WTC11 (cell line): ENCODE measurements around the gene IGFN1. TPM values are rescaled to one million over a fixed set of nuclear protein-coding genes. Genes with fewer than 3 reads are reported as not detected.

ENCODE experiments used
- ATAC-seq: fragments of 200-7000 bp; cut with Tn5 transposase; 2 replicates; pipeline ENCODE4 v1.10.0; 2021; ENCODE audit warnings: mild to moderate bottlenecking, moderate library complexity
- CTCF ChIA-PET: fragments of 300-600 bp; sonication (Branson Sonifier 250); formaldehyde crosslinking; loops from one replicate; lab custom pipeline; 2021; ENCODE audit warnings: antibody characterized with exemption; lab: Charles Lee
- POLR2A ChIA-PET: fragments of 350-600 bp; sonication (Branson Sonifier 250); formaldehyde crosslinking; loops from one replicate; lab custom pipeline; 2021; ENCODE audit warnings: antibody characterized with exemption; lab: Charles Lee
- DNase-seq: peaks from one replicate; pipeline ENCODE4 v3.0.0; 2021; ENCODE audit warnings: low spot score
- H3K27ac Mint-ChIP-seq: 2 replicates; pipeline ENCODE4 v1.8.0; 2021; ENCODE audit warnings: mixed read lengths
- H3K27me3 Mint-ChIP-seq: 2 replicates; pipeline ENCODE4 v1.8.0; 2021; ENCODE audit warnings: low read depth, mild to moderate bottlenecking, moderate library complexity, mixed read lengths
- H3K36me3 Mint-ChIP-seq: 2 replicates; pipeline ENCODE4 v1.8.0; 2021; ENCODE audit warnings: mixed read lengths
- H3K4me1 Mint-ChIP-seq: 2 replicates; pipeline ENCODE4 v1.8.0; 2022; ENCODE audit warnings: mixed read lengths
- H3K4me3 Mint-ChIP-seq: 2 replicates; pipeline ENCODE4 v1.8.0; 2021; ENCODE audit warnings: mild to moderate bottlenecking, moderate library complexity, mixed read lengths
- H3K9me3 Mint-ChIP-seq: 2 replicates; pipeline ENCODE4 v1.8.0; 2021; ENCODE audit warnings: mixed read lengths
- CREB1 ChIP-seq: sonication (generic); formaldehyde crosslinking; IDR thresholded peaks from 2 replicates; pipeline ENCODE4 v1.8.0; 2023; ENCODE audit warnings: mild to moderate bottlenecking, missing genetic modification reagents
- ESRRA ChIP-seq: sonication (generic); formaldehyde crosslinking; IDR thresholded peaks from 2 replicates; pipeline ENCODE4 v1.8.1; 2022; ENCODE audit warnings: mild to moderate bottlenecking, missing genetic modification reagents, borderline replicate concordance
- MXD4 ChIP-seq: fragments of 250-450 bp; sonication (Bioruptor Pico); IDR thresholded peaks from 2 replicates; pipeline ENCODE4 v1.8.0; 2021; ENCODE audit warnings: mild to moderate bottlenecking, moderate library complexity, borderline replicate concordance
- NFATC4 ChIP-seq: fragments of 250-450 bp; sonication (Bioruptor Pico); IDR thresholded peaks from 2 replicates; pipeline ENCODE4 v1.9.0; 2021; ENCODE audit warnings: mild to moderate bottlenecking
- NR1H2 ChIP-seq: sonication (generic); formaldehyde crosslinking; IDR thresholded peaks from 2 replicates; pipeline ENCODE4 v1.9.0; 2021; ENCODE audit warnings: mild to moderate bottlenecking, moderate library complexity, missing genetic modification reagents
- NR2C2 ChIP-seq: sonication (generic); formaldehyde crosslinking; IDR thresholded peaks from 2 replicates; pipeline ENCODE4 v1.8.0; 2022; ENCODE audit warnings: mild to moderate bottlenecking, missing genetic modification reagents
- SOX15 ChIP-seq: fragments of 250-450 bp; sonication (Bioruptor Pico); IDR thresholded peaks from 2 replicates; pipeline ENCODE4 v1.9.0; 2021; ENCODE audit warnings: mild to moderate bottlenecking
- TEAD4 ChIP-seq: sonication (generic); formaldehyde crosslinking; IDR thresholded peaks from 2 replicates; pipeline ENCODE4 v1.8.0; 2022; ENCODE audit warnings: mild to moderate bottlenecking, missing genetic modification reagents
- ZNF263 ChIP-seq: sonication (generic); formaldehyde crosslinking; IDR thresholded peaks from 2 replicates; pipeline ENCODE4 v1.8.1; 2022; ENCODE audit warnings: low read depth, mild to moderate bottlenecking, moderate library complexity, missing genetic modification reagents
- ZNF416 ChIP-seq: fragments of 250-450 bp; sonication (Bioruptor Pico); IDR thresholded peaks from 2 replicates; pipeline ENCODE4 v1.9.0; 2021; ENCODE audit warnings: mild to moderate bottlenecking, inconsistent platforms
- total RNA-seq: library from RNA; stranded (reverse); gene quantifications from 3 replicates; pipeline ENCODE4 v1.2.3, GENCODE V29; 2021
- TF ChIP-seq, protein P1 (sequence below): sonication (generic); formaldehyde crosslinking; IDR thresholded peaks from 2 replicates; pipeline ENCODE4 v1.8.1; 2023; ENCODE audit warnings: mild to moderate bottlenecking, moderate library complexity, missing genetic modification reagents
- TF ChIP-seq, protein P2 (sequence below): sonication (generic); formaldehyde crosslinking; IDR thresholded peaks from 2 replicates; pipeline ENCODE4 v1.8.0; 2022; ENCODE audit warnings: mild to moderate bottlenecking, missing genetic modification reagents
- TF ChIP-seq, protein P3 (sequence below): fragments of 250-450 bp; sonication (Bioruptor Pico); IDR thresholded peaks from 2 replicates; pipeline ENCODE4 v1.8.0; 2021; ENCODE audit warnings: mild to moderate bottlenecking
- TF ChIP-seq, protein P4 (sequence below): fragments of 250-450 bp; sonication (Bioruptor Pico); IDR thresholded peaks from 2 replicates; pipeline ENCODE4 v1.9.0; 2021; ENCODE audit warnings: moderate library complexity, mild to moderate bottlenecking, inconsistent platforms, borderline replicate concordance
- TF ChIP-seq, protein P5 (sequence below): sonication (generic); formaldehyde crosslinking; IDR thresholded peaks from 2 replicates; pipeline ENCODE4 v1.8.1; 2023; ENCODE audit warnings: mild to moderate bottlenecking, missing genetic modification reagents, borderline replicate concordance
- TF ChIP-seq, protein P6 (sequence below): sonication (generic); formaldehyde crosslinking; IDR thresholded peaks from 2 replicates; pipeline ENCODE4 v1.8.1; 2023; ENCODE audit warnings: mild to moderate bottlenecking, missing genetic modification reagents
- TF ChIP-seq, protein P7 (sequence below): sonication (generic); formaldehyde crosslinking; conservative IDR thresholded peaks from 2 replicates; pipeline ENCODE4 v1.8.1; 2022; ENCODE audit warnings: mild to moderate bottlenecking, missing genetic modification reagents
- TF ChIP-seq, protein P8 (sequence below): sonication (generic); formaldehyde crosslinking; IDR thresholded peaks from 2 replicates; pipeline ENCODE4 v1.8.0; 2023; ENCODE audit warnings: missing genetic modification reagents, mild to moderate bottlenecking, borderline replicate concordance

Gene IGFN1
- total RNA-seq, 1 experiment from 2014 or later, result 0.11 TPM

DNA sequence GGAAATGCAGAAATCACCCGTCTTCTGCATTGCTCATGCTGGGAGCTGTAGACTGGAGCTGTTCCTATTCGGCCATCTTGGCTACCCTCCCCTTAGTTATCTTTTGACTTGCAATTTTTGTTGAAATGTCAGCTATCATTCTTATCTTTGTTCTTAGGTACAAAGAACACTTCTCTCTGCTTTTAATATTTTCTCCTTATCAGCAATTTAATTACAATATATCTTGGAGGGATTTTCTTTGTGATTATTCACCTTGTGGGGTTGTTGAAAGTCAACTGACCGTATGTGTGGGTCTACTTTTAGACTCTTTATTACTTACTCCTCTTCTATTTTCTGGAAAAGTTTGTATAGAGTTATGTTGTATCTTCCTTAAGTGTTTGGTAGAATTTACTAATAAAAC, 49.5 kb downstream of the IGFN1 start:
- DNase-seq (no peak), ATAC-seq (no peak)
- ChIA-PET POLR2A (no interaction called here), CTCF (no interaction called here)
- H3K27ac Mint-ChIP-seq, result no peak overlapping the region
- peaks cover 19% of the 10 kb centered on the region for H3K9me3 Mint-ChIP-seq
- H3K36me3 Mint-ChIP-seq, result peaks cover 13% of the 10 kb centered on the region
- H3K4me3 Mint-ChIP-seq, result no peak overlapping the region
- H3K27me3 Mint-ChIP-seq, result peaks cover 19% of the 10 kb centered on the region
- H3K4me1 Mint-ChIP-seq, result no peaks in the 10 kb centered on the region
- TF ChIP-seq MXD4 (CRISPR knock-in tag) (no peak), NFATC4 (CRISPR knock-in tag) (no peak), SOX15 (CRISPR knock-in tag) (no peak), TEAD4 (CRISPR knock-in tag) (no peak), ESRRA (CRISPR knock-in tag) (no peak), ZNF416 (CRISPR knock-in tag) (no peak), CREB1 (CRISPR knock-in tag) (no peak), ZNF263 (no peak), NR1H2 (CRISPR knock-in tag) (no peak)
- TF ChIP-seq, protein P1, sequence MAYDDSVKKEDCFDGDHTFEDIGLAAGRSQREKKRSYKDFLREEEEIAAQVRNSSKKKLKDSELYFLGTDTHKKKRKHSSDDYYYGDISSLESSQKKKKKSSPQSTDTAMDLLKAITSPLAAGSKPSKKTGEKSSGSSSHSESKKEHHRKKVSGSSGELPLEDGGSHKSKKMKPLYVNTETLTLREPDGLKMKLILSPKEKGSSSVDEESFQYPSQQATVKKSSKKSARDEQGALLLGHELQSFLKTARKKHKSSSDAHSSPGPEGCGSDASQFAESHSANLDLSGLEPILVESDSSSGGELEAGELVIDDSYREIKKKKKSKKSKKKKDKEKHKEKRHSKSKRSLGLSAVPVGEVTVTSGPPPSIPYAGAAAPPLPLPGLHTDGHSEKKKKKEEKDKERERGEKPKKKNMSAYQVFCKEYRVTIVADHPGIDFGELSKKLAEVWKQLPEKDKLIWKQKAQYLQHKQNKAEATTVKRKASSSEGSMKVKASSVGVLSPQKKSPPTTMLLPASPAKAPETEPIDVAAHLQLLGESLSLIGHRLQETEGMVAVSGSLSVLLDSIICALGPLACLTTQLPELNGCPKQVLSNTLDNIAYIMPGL (CRISPR knock-in tag), result no peak
- TF ChIP-seq, protein P2, sequence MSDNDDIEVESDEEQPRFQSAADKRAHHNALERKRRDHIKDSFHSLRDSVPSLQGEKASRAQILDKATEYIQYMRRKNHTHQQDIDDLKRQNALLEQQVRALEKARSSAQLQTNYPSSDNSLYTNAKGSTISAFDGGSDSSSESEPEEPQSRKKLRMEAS, result no peak
- TF ChIP-seq, protein P3, sequence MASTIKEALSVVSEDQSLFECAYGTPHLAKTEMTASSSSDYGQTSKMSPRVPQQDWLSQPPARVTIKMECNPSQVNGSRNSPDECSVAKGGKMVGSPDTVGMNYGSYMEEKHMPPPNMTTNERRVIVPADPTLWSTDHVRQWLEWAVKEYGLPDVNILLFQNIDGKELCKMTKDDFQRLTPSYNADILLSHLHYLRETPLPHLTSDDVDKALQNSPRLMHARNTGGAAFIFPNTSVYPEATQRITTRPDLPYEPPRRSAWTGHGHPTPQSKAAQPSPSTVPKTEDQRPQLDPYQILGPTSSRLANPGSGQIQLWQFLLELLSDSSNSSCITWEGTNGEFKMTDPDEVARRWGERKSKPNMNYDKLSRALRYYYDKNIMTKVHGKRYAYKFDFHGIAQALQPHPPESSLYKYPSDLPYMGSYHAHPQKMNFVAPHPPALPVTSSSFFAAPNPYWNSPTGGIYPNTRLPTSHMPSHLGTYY (CRISPR knock-in tag), result no peak
- TF ChIP-seq, protein P4, sequence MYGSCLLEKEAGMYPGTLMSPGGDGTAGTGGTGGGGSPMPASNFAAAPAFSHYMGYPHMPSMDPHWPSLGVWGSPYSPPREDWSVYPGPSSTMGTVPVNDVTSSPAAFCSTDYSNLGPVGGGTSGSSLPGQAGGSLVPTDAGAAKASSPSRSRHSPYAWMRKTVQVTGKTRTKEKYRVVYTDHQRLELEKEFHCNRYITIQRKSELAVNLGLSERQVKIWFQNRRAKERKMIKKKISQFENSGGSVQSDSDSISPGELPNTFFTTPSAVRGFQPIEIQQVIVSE (CRISPR knock-in tag), result no peak
- TF ChIP-seq, protein P5, sequence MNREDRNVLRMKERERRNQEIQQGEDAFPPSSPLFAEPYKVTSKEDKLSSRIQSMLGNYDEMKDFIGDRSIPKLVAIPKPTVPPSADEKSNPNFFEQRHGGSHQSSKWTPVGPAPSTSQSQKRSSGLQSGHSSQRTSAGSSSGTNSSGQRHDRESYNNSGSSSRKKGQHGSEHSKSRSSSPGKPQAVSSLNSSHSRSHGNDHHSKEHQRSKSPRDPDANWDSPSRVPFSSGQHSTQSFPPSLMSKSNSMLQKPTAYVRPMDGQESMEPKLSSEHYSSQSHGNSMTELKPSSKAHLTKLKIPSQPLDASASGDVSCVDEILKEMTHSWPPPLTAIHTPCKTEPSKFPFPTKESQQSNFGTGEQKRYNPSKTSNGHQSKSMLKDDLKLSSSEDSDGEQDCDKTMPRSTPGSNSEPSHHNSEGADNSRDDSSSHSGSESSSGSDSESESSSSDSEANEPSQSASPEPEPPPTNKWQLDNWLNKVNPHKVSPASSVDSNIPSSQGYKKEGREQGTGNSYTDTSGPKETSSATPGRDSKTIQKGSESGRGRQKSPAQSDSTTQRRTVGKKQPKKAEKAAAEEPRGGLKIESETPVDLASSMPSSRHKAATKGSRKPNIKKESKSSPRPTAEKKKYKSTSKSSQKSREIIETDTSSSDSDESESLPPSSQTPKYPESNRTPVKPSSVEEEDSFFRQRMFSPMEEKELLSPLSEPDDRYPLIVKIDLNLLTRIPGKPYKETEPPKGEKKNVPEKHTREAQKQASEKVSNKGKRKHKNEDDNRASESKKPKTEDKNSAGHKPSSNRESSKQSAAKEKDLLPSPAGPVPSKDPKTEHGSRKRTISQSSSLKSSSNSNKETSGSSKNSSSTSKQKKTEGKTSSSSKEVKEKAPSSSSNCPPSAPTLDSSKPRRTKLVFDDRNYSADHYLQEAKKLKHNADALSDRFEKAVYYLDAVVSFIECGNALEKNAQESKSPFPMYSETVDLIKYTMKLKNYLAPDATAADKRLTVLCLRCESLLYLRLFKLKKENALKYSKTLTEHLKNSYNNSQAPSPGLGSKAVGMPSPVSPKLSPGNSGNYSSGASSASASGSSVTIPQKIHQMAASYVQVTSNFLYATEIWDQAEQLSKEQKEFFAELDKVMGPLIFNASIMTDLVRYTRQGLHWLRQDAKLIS (CRISPR knock-in tag), result no peak
- TF ChIP-seq, protein P6, sequence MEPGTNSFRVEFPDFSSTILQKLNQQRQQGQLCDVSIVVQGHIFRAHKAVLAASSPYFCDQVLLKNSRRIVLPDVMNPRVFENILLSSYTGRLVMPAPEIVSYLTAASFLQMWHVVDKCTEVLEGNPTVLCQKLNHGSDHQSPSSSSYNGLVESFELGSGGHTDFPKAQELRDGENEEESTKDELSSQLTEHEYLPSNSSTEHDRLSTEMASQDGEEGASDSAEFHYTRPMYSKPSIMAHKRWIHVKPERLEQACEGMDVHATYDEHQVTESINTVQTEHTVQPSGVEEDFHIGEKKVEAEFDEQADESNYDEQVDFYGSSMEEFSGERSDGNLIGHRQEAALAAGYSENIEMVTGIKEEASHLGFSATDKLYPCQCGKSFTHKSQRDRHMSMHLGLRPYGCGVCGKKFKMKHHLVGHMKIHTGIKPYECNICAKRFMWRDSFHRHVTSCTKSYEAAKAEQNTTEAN (CRISPR knock-in tag), result no peak
- TF ChIP-seq, protein P7, sequence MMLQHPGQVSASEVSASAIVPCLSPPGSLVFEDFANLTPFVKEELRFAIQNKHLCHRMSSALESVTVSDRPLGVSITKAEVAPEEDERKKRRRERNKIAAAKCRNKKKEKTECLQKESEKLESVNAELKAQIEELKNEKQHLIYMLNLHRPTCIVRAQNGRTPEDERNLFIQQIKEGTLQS, result no peak

DNA sequence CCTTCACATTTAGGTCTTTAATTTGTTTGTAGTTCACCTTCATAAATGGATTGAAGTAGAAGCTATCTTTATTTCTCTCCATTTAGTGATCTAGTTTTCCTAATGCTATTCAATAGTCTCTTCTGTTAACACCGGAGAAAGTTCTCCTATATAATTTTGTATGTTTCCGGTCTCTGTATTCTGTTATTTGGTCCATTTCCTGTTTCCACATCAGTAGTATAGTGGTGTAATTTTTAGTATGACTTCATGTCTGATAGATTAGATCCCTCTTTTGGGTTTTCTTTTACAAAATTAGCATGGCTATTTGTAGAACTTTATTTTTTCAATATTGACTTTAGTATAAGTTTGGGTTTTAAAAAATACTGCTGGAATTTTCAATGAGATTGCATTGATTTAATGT, 51.1 kb downstream of the IGFN1 start:
- H3K27ac Mint-ChIP-seq, result no peak overlapping the region
- H3K4me3 Mint-ChIP-seq, result no peak overlapping the region
- H3K4me1 Mint-ChIP-seq, result no peaks in the 10 kb centered on the region
- no peak for DNase-seq
- peaks cover 19% of the 10 kb centered on the region for H3K27me3 Mint-ChIP-seq
- ChIA-PET POLR2A (no interaction called here), CTCF (no interaction called here)
- H3K9me3 Mint-ChIP-seq, result peaks cover 19% of the 10 kb centered on the region
- H3K36me3 Mint-ChIP-seq, result peaks cover 13% of the 10 kb centered on the region
- ATAC-seq, result no peak
- TF ChIP-seq, protein P8, sequence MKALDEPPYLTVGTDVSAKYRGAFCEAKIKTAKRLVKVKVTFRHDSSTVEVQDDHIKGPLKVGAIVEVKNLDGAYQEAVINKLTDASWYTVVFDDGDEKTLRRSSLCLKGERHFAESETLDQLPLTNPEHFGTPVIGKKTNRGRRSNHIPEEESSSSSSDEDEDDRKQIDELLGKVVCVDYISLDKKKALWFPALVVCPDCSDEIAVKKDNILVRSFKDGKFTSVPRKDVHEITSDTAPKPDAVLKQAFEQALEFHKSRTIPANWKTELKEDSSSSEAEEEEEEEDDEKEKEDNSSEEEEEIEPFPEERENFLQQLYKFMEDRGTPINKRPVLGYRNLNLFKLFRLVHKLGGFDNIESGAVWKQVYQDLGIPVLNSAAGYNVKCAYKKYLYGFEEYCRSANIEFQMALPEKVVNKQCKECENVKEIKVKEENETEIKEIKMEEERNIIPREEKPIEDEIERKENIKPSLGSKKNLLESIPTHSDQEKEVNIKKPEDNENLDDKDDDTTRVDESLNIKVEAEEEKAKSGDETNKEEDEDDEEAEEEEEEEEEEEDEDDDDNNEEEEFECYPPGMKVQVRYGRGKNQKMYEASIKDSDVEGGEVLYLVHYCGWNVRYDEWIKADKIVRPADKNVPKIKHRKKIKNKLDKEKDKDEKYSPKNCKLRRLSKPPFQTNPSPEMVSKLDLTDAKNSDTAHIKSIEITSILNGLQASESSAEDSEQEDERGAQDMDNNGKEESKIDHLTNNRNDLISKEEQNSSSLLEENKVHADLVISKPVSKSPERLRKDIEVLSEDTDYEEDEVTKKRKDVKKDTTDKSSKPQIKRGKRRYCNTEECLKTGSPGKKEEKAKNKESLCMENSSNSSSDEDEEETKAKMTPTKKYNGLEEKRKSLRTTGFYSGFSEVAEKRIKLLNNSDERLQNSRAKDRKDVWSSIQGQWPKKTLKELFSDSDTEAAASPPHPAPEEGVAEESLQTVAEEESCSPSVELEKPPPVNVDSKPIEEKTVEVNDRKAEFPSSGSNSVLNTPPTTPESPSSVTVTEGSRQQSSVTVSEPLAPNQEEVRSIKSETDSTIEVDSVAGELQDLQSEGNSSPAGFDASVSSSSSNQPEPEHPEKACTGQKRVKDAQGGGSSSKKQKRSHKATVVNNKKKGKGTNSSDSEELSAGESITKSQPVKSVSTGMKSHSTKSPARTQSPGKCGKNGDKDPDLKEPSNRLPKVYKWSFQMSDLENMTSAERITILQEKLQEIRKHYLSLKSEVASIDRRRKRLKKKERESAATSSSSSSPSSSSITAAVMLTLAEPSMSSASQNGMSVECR, result no peak
- TF ChIP-seq NR1H2 (CRISPR knock-in tag) (no peak), NR2C2 (CRISPR knock-in tag) (no peak)
